Measurements from ENCODE around the gene DERA. TPM values are rescaled to one million over a fixed set of nuclear protein-coding genes. Genes with fewer than 3 reads are reported as not detected.

DERA gene
- total RNA-seq, 2 experiments from 2014 or later = 24.5 to 28.3 TPM

DNA sequence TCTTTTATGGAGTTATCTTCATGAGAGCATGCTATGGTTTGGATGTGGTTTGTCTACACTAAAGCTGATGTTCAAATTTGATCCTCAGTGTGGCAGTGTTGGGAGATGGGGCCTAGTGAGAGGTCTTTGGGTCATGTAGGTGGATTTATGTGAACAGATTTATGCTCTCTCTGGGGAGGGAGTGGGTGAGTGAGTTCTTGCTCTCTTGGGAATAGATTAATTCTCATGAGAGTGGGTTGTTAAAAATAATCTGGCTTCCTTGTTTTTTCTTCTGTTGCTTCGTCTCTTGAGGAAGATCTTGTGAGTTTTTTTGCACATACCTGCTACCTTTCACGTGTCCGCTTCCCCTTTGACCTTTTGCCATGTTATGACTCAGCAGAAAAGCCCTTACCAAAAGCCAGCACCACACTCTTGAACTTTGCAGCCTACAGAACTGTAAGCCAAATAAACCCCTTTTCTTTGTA lies 20.5 kb downstream of the DERA start:
- no peak for ATAC-seq
- H3K36me3 Mint-ChIP-seq (ENCODE audit: low read depth) = peaks cover 16% of the 10 kb centered on the region
- CTCF ChIA-PET = interaction anchor here (1.2 kb wide), 1 partner anchor 9 kb away, joined by 3 read pairs; no protein-coding TSS in a partner anchor

DNA sequence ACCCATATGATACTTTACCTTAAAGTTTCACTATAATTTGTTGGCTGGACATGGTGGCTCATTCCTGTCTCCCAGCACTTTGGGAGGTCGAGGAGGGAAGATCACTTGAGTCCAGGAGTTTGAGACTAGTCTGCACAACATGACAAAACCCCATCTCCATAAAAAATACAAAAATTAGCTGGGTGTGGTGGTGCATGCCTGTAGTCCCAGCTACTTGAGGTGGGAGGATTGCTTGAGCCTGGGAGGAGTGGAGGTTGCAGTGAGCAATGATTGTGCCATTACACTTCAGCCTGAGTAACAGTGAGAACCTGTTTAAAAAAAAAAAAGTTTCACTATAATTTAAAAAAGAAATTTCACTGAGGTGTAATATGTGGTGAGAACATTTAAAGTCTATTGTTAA lies 21.2 kb downstream of the DERA start:
- ChIA-PET CTCF (no interaction called here), POLR2A (no interaction called here)
- Mint-ChIP-seq H3K4me3 (no peak overlapping the region), H3K9me3 (peaks cover 6% of the 10 kb centered on the region), H3K27ac (no peak overlapping the region), H3K36me3 (ENCODE audit: low read depth) (peaks cover 18% of the 10 kb centered on the region), H3K27me3 (no peaks in the 10 kb centered on the region), H3K4me1 (ENCODE audit: low read depth) (peaks cover 11% of the 10 kb centered on the region)
- TF ChIP-seq, protein P1, sequence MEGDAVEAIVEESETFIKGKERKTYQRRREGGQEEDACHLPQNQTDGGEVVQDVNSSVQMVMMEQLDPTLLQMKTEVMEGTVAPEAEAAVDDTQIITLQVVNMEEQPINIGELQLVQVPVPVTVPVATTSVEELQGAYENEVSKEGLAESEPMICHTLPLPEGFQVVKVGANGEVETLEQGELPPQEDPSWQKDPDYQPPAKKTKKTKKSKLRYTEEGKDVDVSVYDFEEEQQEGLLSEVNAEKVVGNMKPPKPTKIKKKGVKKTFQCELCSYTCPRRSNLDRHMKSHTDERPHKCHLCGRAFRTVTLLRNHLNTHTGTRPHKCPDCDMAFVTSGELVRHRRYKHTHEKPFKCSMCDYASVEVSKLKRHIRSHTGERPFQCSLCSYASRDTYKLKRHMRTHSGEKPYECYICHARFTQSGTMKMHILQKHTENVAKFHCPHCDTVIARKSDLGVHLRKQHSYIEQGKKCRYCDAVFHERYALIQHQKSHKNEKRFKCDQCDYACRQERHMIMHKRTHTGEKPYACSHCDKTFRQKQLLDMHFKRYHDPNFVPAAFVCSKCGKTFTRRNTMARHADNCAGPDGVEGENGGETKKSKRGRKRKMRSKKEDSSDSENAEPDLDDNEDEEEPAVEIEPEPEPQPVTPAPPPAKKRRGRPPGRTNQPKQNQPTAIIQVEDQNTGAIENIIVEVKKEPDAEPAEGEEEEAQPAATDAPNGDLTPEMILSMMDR (IDR thresholded peaks at IDR 0.05) = no peak
- DNase-seq (no peak), ATAC-seq (no peak)
- intact Hi-C loops (cut with micrococcal nuclease) = no loop called here

More for the DNA sequence above, 20.5 kb downstream of the DERA start:
- TF ChIP-seq, protein P1 (IDR thresholded peaks at IDR 0.05) = no peak
- H3K9me3 Mint-ChIP-seq = peaks cover 4% of the 10 kb centered on the region
- H3K27ac Mint-ChIP-seq = no peak overlapping the region
- H3K4me1 Mint-ChIP-seq (ENCODE audit: low read depth) = peaks cover 13% of the 10 kb centered on the region
- intact Hi-C loops (cut with micrococcal nuclease) = no loop called here
- no peak overlapping the region for H3K4me3 Mint-ChIP-seq
- POLR2A ChIA-PET = no interaction called here
- DNase-seq = no peak
- no peaks in the 10 kb centered on the region for H3K27me3 Mint-ChIP-seq

DNA sequence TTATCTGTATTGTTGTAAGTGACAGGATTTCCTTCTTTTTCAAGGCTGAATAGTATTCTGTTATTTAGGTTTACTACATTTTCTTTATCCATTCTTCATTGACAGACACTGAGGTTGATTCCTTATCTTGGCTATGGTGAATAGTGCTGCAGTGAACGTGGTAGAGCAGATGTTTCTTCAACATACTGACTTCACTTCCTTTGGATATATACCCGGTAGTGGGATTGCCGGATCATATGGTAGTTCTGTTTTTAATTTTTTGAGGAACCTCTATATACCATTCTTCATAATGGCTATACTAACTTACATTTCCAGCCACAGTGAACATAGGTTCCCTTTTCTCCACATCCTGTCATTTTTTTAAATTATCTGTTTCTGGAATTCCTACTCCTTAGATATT lies 21.8 kb downstream of the DERA start:
- H3K4me1 Mint-ChIP-seq (ENCODE audit: low read depth) = peaks cover 11% of the 10 kb centered on the region
- H3K27me3 Mint-ChIP-seq = no peaks in the 10 kb centered on the region
- TF ChIP-seq, protein P1 (IDR thresholded peaks at IDR 0.05) = no peak
- ATAC-seq (no peak), DNase-seq (no peak)
- CTCF ChIA-PET = no interaction called here
- intact Hi-C loops (cut with micrococcal nuclease) = no loop called here
- H3K27ac Mint-ChIP-seq = no peak overlapping the region
- POLR2A ChIA-PET = no interaction called here
- peaks cover 8% of the 10 kb centered on the region for H3K9me3 Mint-ChIP-seq
- peaks cover 20% of the 10 kb centered on the region for H3K36me3 Mint-ChIP-seq (ENCODE audit: low read depth)
- no peak overlapping the region for H3K4me3 Mint-ChIP-seq

DNA sequence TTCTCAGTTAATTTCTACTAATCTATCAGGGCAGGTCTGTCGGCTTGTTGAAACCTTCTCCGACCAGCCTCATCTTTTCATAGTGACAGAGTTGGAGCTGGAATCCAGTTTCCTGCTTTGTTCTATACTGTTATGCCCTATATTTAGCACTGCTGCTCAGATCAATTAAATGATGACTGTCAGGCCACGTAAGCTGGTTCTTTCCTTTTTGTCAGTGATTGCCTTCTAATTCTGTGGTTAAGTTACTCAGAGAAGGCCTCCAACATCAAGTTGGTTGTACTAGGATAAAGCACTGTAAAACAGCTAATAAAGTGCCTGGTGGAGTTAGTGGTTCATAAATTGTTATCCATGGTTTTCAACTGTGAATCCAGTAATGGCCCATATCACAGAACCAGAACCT lies 22.6 kb downstream of the DERA start:
- H3K36me3 Mint-ChIP-seq (ENCODE audit: low read depth) = peaks cover 20% of the 10 kb centered on the region
- ChIA-PET POLR2A (no interaction called here), CTCF (no interaction called here)
- ATAC-seq (no peak), DNase-seq (no peak)
- peaks cover 11% of the 10 kb centered on the region for H3K4me1 Mint-ChIP-seq (ENCODE audit: low read depth)
- intact Hi-C loops (cut with micrococcal nuclease) = no loop called here
- TF ChIP-seq, protein P1 (IDR thresholded peaks at IDR 0.05) = no peak
- H3K4me3 Mint-ChIP-seq = no peak overlapping the region
- H3K9me3 Mint-ChIP-seq = peaks cover 9% of the 10 kb centered on the region
- H3K27ac Mint-ChIP-seq = no peak overlapping the region
- no peaks in the 10 kb centered on the region for H3K27me3 Mint-ChIP-seq

DNA sequence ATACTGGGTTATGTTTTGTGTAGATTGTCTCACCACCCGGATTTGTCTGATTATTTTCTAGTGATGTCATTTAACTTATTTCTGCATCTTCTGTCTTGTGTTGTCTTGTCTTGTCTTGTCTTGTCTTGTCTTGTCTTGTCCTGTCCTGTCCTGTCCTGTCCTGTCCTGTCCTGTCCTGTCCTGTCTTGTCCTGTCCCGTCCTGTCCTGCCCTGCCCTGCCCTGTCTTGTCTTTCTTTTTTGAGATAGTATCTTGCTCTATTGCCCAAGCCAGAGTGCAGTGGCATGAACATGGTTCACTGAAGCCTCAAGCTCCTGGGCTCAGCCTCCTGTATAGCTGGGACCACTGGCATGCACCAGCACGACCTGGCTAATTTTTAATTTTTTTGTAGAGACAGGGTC lies 25.6 kb downstream of the DERA start:
- ChIA-PET POLR2A (no interaction called here), CTCF (no interaction called here)
- Mint-ChIP-seq H3K27me3 (no peaks in the 10 kb centered on the region), H3K4me3 (no peak overlapping the region), H3K4me1 (ENCODE audit: low read depth) (peaks cover 2% of the 10 kb centered on the region), H3K27ac (no peak overlapping the region), H3K36me3 (ENCODE audit: low read depth) (peaks cover 24% of the 10 kb centered on the region), H3K9me3 (peaks cover 15% of the 10 kb centered on the region)
- no peak for DNase-seq
- ATAC-seq = no peak
- intact Hi-C loops (cut with micrococcal nuclease) = no loop called here
- TF ChIP-seq, protein P1 (IDR thresholded peaks at IDR 0.05) = no peak
